Endothelial cell of umbilical vein (primary cell): Measurements from ENCODE around the gene TTC34. TPM values are rescaled to one million over a fixed set of nuclear protein-coding genes. Genes with fewer than 3 reads are reported as not detected.

Experiments used
- BruUV-seq: library from RNA; stranded (reverse); fragments of 400-500 nt; replicated peaks from 2 replicates; lab custom pipeline; 2021; lab: Mats Ljungman, UMichigan
- CTCF ChIA-PET: fragments of 300-600, 350-600 bp; sonication (Branson Sonifier 250); formaldehyde crosslinking; loops from one replicate; lab custom pipeline; 2021; ENCODE audit warnings: antibody characterized with exemption, inconsistent platforms; lab: Charles Lee
- POLR2A ChIA-PET: fragments of 300-600, 350-600 bp; sonication (Branson Sonifier 250); formaldehyde crosslinking; loops from one replicate; lab custom pipeline; 2021; ENCODE audit warnings: antibody characterized with exemption, inconsistent platforms; lab: Charles Lee
- DNase-seq: peaks from one replicate; pipeline ENCODE4 v3.0.0-alpha.2; 2011; ENCODE audit warnings: low read depth, low spot score
- FAIRE-seq: peaks from 2 replicates; lab custom pipeline; 2011; peaks lifted over from hg19 to GRCh38; lab: Jason Lieb, UNC
- H2AFZ ChIP-seq: 2 replicates; pipeline ENCODE4 v1.6.0; 2012; ENCODE audit warnings: low read depth, low read length, control low read depth, inconsistent platforms
- H3K27ac ChIP-seq: 2 replicates; pipeline ENCODE4 v1.5.1; 2011; ENCODE audit warnings: low read depth, mild to moderate bottlenecking, control low read depth, low read length, moderate library complexity; ENCODE audit not compliant: insufficient read depth
- H3K27me3 ChIP-seq, 2 experiments: 2 replicates each; pipeline versions ENCODE4 v1.6.0 to v1.6.1; 2011; ENCODE audit warnings: low read length in 2 of 2, mixed read lengths in 1 of 2; ENCODE audit not compliant: control insufficient read depth in 2 of 2, insufficient read depth in 2 of 2
- H3K36me3 ChIP-seq, 2 experiments: 2 replicates in 1 of 2; 3 replicates in 1 of 2; pipeline ENCODE4 v1.5.1; 2011; ENCODE audit warnings: low read length in 2 of 2, mild to moderate bottlenecking in 1 of 2, moderate library complexity in 1 of 2; ENCODE audit not compliant: control insufficient read depth in 2 of 2, insufficient read depth in 2 of 2; ENCODE audit errors: extremely low read depth in 1 of 2
- H3K4me1 ChIP-seq: 3 replicates; pipeline ENCODE4 v1.5.1; 2011; ENCODE audit warnings: mild to moderate bottlenecking, low read length; ENCODE audit not compliant: control insufficient read depth, insufficient read depth; ENCODE audit errors: extremely low read depth
- H3K4me2 ChIP-seq: 2 replicates; pipeline ENCODE4 v1.6.1; 2011; ENCODE audit warnings: low read length, control low read depth, mixed read lengths; ENCODE audit not compliant: insufficient read depth
- H3K4me3 ChIP-seq, 3 experiments: fragments of 200-600 bp in 1 of 3; sonication (generic), shearing (Covaris generic) in 1 of 3; replicated peaks in 1 of 3; 2 replicates each; pipeline ENCODE4 v1.5.1; 2011 to 2016; ENCODE audit warnings: control low read depth in 3 of 3, low read length in 3 of 3, mild to moderate bottlenecking in 2 of 3, inconsistent platforms in 1 of 3, low read depth in 1 of 3, moderate library complexity in 1 of 3; ENCODE audit not compliant: insufficient read depth in 1 of 3
- H3K79me2 ChIP-seq: 2 replicates; pipeline ENCODE4 v1.6.0; 2012; ENCODE audit warnings: low read length, inconsistent platforms; ENCODE audit not compliant: control insufficient read depth, insufficient read depth
- H3K9ac ChIP-seq: replicated peaks from 2 replicates; pipeline ENCODE3; 2011; ENCODE audit warnings: low read length, control low read depth; ENCODE audit not compliant: insufficient read depth; ENCODE audit errors: extremely low read depth
- H3K9me1 ChIP-seq: replicated peaks from 3 replicates; pipeline ENCODE4 v1.6.0; 2011; ENCODE audit warnings: mild to moderate bottlenecking, low read length; ENCODE audit not compliant: control insufficient read depth, insufficient read depth; ENCODE audit errors: extremely low read depth
- H3K9me3 ChIP-seq: replicated peaks from 2 replicates; pipeline ENCODE4 v1.5.1; 2012; ENCODE audit warnings: low read length, inconsistent platforms; ENCODE audit not compliant: control insufficient read depth, insufficient read depth
- H4K20me1 ChIP-seq: replicated peaks from 2 replicates; pipeline ENCODE3; 2011; ENCODE audit warnings: mild to moderate bottlenecking, low read length; ENCODE audit not compliant: control insufficient read depth, insufficient read depth; ENCODE audit errors: extremely low read depth
- CTCF ChIP-seq, 2 donors: IDR thresholded peaks; 1 replicate in 1 of 2; 2 replicates in 1 of 2; pipeline ENCODE4 v1.5.1; 2011; ENCODE audit warnings: low read length in 2 of 2, mild to moderate bottlenecking in 2 of 2, moderate library complexity in 2 of 2, control low read depth in 1 of 2, inconsistent platforms in 1 of 2, low read depth in 1 of 2; ENCODE audit not compliant: insufficient read depth in 1 of 2; ENCODE audit errors: extremely low read depth in 1 of 2
- EZH2 ChIP-seq: IDR thresholded peaks from 2 replicates; pipeline ENCODE4 v1.6.1; 2012; ENCODE audit warnings: borderline replicate concordance, low read depth, mild to moderate bottlenecking, moderate library complexity, low read length, inconsistent platforms; ENCODE audit not compliant: severe bottlenecking
- FOS ChIP-seq: IDR thresholded peaks from 2 replicates; pipeline ENCODE4 v1.6.1; 2011; ENCODE audit warnings: mild to moderate bottlenecking, low read length, moderate library complexity, borderline replicate concordance; ENCODE audit not compliant: insufficient read depth
- MYC ChIP-seq: IDR thresholded peaks from one replicate; pipeline ENCODE4 v1.6.1; 2011; ENCODE audit warnings: mild to moderate bottlenecking, low read depth, low read length
- POLR2AphosphoS5 ChIP-seq: IDR thresholded peaks from 2 replicates; pipeline ENCODE4 v1.6.1; 2012; ENCODE audit warnings: low read depth, mild to moderate bottlenecking, control low read depth, low read length, moderate library complexity; ENCODE audit not compliant: insufficient read depth
- dilution Hi-C: fragments of 300-500 bp; cut with MboI; formaldehyde crosslinking; loops from one replicate; pipeline ENCODE4 v1.15.0; 2019; ENCODE audit warnings: low sequenced_read_pairs; ENCODE audit not compliant: extremely low pct_ligation_motif_present
- intact Hi-C: fragments of 100-400 bp; cut with micrococcal nuclease; formaldehyde crosslinking; loops from one replicate; pipeline ENCODE4 v1.10.0; 2022
- polyA plus RNA-seq, 4 experiments: library from polyadenylated mRNA; depleted of rRNA in 3 of 4; stranded (reverse) in 3 of 4; unstranded in 1 of 4; fragments of >200 nt; gene quantifications; 2 replicates each; pipeline versions ENCODE4 v1.2.1 to v1.2.3, GENCODE V29; 2011 to 2012; ENCODE audit warnings: missing spikeins in 1 of 4
- total RNA-seq: library from RNA; stranded (reverse); gene quantifications from 2 replicates; pipeline ENCODE4 v1.2.3, GENCODE V29; 2021
- TF ChIP-seq, protein P1 (sequence below): IDR thresholded peaks from 2 replicates; pipeline ENCODE4 v1.6.1; 2011; ENCODE audit not compliant: insufficient read depth, insufficient read length

TTC34 gene
- total and polyA plus RNA-seq, 2 donors (not counting 3 experiments of a cell fraction or from before 2014, with no cell fraction given): 0.08 to 0.77 TPM

GRCh38 chr1:2645776-2646175 lies 155.7 kb downstream of the TTC34 start:
- Histone ChIP-seq H3K27me3 (no peaks in the 10 kb centered on the region), H4K20me1 (no peaks in the 10 kb centered on the region), H2AFZ (no peak overlapping the region), H3K4me3 (no peak overlapping the region), H3K79me2 (no peaks in the 10 kb centered on the region), H3K4me2 (no peak overlapping the region), H3K4me1 (peaks cover 8% of the 10 kb centered on the region), H3K36me3 (no peaks in the 10 kb centered on the region), H3K27ac (no peak overlapping the region), H3K9me3 (no peaks in the 10 kb centered on the region), H3K9ac (no peak overlapping the region), H3K9me1 (no peaks in the 10 kb centered on the region)
- FAIRE-seq (no peak), DNase-seq (no peak)
- TF ChIP-seq MYC (no peak), CTCF (IDR thresholded peaks at IDR 0.05; ENCODE audit: extremely low read depth in 1 of 2, insufficient read depth in 1 of 2, low read depth in 1 of 2, low read length in 2 of 2) (no peak), FOS (no peak), POLR2AphosphoS5 (no peak), EZH2 (no peak)
- TF ChIP-seq, protein P1, sequence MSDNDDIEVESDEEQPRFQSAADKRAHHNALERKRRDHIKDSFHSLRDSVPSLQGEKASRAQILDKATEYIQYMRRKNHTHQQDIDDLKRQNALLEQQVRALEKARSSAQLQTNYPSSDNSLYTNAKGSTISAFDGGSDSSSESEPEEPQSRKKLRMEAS: no peak
- ChIA-PET POLR2A (no interaction called here), CTCF (no interaction called here)
- BruUV-seq: no TSS peak
- dilution Hi-C loops (no loop called here), intact Hi-C loops (loop anchor here (10.0 kb wide), 1 partner anchor 769 kb away; no protein-coding TSS in a partner anchor)
